HG03558 (cell line): ENCODE results near the gene ASIC2.

ENCODE experiments used
- ATAC-seq: cut with Tn5 transposase; IDR thresholded peaks from one replicate; pipeline ENCODE4 v1.9.1; 2021; ENCODE audit warnings: moderate number of reproducible peaks; ENCODE audit not compliant: unreplicated experiment; ENCODE audit errors: extremely low read depth

The ASIC2 gene

GRCh38 chr17:33258296-33258695 lies 34.8 kb downstream of the ASIC2 start:
- no peak for ATAC-seq

GRCh38 chr17:33245183-33245582 lies 47.9 kb downstream of the ASIC2 start:
- no peak for ATAC-seq

DNA sequence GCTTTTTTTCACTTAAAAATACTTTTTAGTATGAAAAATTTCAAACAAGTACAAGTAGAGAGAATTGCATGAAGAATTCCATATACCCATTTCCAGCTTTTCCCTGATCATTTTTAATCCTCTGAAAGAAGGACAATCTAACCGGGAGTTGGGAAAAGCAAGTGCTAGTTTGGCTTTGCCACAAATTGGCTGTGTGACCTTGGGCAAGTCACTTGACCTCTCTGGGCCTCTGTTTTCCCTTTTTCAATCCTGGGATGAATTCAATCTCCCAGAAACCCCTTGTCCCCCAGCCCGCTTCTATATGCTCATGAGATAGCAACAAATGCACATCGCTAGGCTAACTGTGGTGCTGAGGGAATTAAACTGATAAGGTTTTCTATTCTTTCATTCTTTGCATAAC lies 49.4 kb downstream of the ASIC2 start:
- ATAC-seq: no peak

- ATAC-seq: no peak
Measured at GRCh38 chr17:33242375-33243124, 50.5 kb downstream of the ASIC2 start.

GRCh38 chr17:33241390-33241789 lies 51.7 kb downstream of the ASIC2 start:
- no peak for ATAC-seq

DNA sequence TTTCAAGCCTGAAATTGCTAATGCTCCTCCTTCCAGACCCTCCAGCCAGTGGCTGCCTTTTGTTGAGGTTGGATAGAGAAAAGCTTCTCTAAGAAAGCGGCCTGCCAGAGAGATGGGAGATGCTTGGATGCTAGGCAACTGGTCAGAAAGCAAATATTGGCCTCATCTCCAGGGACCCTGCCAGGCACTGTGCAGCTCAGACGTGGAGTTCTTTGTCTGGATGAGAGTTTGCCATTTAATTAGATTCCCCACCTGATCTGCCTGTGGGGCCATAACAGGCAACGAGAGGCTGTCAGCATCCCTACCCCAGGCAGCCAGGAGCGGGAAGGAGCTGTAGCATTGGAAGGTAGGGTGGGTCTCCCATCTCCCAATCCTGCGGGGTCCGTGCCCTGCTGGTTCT lies 52.7 kb downstream of the ASIC2 start:
- no peak for ATAC-seq

- ATAC-seq: no peak
Measured at GRCh38 chr17:33239702-33240101, 53.4 kb downstream of the ASIC2 start.

DNA sequence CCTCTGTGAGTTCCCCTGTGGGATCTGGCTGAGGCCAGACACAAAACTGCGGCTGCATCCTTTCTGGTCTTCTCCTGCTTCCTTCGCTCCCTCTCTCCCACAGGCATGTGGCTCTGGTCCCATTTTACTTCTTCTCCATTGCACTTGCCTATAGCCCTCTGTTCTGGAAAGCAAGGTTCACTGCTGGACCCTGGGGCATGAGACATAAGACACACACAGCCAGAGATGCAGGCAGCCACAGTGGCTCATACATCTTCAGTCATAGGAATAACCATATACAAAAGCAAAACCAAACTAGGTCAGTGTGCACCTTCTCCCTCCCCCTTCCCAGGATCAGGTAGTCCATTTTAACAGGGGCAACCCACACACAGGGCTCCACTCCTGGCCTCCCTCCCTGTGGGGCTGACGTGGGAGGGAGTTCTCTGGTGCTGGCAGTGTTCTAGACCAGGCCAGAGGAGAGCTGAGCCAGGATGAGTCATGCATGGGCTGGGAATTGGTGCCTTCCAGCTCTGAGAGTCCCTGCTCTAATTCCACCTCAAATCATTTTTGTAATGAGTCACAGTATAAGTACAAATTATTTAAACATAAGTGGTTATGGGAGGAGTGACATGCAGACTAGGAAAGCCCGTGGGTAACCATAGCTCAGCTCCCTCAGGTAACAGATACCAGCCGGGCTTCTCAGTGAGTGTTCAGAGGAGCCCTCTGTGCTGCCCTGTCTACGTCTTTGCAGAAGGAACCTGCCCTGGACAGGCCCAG lies 58.0 kb downstream of the ASIC2 start:
- no peak for ATAC-seq

GRCh38 chr17:33234233-33234632 lies 58.9 kb downstream of the ASIC2 start:
- ATAC-seq: no peak

- ATAC-seq: no peak
Measured at GRCh38 chr17:33233811-33234177, 59.3 kb downstream of the ASIC2 start.

- no peak for ATAC-seq
Measured at GRCh38 chr17:33229499-33229898, 63.6 kb downstream of the ASIC2 start.

- no peak for ATAC-seq
Measured at GRCh38 chr17:33229028-33229427, 64.1 kb downstream of the ASIC2 start.

- ATAC-seq: no peak
Measured at GRCh38 chr17:33228548-33228947, 64.5 kb downstream of the ASIC2 start.

DNA sequence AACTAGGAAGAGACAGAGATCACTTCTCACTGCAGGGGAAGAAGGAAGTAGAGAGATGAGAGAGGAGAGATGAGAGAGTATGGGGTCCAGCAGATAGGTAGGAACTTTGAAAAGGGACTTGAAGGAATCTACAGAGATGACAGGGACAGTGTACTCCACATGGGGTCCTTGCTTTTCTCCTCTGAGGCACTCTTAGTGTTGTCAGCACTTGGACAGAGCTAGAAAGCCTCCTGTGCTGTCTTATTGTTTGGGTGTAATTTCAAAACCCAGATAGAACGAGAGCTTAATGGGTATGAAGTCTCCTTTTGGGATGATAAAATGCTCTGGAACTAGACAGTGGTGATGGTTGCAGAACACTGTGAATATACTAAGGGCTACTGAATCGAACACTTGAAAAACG lies 65.2 kb downstream of the ASIC2 start:
- ATAC-seq: no peak

GRCh38 chr17:33225994-33226393 lies 67.1 kb downstream of the ASIC2 start:
- no peak for ATAC-seq

DNA sequence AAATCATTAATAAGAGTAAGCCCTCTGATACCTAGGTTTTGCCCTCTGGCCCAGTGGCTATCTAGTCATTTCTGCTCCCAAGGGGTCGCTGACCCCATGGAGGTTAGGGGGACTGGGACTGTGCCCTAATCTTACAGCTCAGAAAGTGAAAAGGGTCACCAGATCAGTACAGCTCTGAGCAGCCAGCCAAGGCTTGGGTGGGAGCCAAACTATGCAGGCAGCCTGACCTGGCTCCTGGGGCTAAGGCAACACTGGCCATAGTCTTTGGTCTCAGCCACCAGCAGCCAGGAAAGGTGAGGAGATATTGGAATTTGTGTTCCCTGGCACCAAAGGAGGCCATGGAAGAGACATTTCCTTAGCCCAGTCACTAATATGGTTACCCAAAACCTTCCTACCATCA lies 67.6 kb downstream of the ASIC2 start:
- ATAC-seq: no peak

DNA sequence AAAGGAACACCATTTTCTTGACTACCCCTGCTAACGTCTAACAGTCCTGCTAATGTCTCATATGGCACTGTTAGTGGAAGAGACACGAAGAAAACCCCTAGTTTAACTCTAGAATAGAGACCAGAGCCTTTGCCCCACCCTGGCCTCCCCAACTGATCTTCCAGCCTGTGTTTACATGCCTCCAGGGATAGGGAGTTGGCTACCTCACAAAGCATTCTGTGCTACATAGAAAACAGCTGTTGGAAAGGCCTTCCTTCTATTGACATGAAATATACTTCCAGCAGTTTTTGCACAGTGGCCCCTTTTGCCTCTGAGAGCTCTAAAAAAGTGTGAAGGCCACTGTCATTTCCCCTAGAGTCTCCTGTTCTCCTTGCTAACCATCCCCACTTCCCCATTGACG lies 73.1 kb downstream of the ASIC2 start:
- ATAC-seq: no peak

DNA sequence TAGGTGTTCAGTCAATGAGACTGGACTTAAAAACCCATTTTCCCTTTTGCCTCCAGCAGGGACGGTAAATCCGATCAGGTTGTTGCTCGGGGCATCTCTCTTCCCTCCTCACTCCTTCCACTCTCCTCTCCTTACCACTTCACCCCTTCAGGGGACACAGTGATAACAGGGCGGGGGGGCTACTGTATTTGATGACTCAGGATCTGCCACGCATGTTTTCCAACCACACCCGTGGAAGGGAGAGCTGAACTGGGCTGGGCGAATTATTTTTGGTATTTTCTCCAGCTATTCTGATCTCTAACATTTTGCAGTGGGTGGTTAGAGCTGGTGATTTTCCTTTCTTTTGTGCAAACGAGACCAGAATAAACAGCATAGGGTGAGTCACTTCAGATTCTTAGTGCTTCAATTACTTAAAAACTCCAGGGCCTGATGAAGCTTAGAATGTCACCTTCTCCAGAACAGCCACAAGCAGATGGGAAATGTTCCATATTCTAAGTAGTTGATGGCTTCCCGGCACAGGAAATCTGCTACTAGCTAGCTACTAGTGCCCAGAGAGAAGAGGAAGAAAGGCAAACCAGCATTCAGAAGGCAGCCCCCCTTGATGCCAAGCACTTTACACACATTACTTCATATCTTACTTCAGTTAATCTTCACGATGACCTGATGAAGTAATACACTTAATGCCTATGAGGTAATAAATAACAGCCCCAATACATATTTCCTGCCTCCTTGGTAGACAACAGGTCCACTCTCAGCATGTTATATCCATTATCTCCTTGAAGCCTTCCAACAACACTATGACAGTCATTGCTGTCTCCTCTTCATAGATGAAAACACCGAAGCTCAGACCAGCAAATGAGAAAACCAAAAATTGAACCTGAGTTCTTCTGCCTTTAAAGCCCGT lies 74.1 kb downstream of the ASIC2 start:
- no peak for ATAC-seq

DNA sequence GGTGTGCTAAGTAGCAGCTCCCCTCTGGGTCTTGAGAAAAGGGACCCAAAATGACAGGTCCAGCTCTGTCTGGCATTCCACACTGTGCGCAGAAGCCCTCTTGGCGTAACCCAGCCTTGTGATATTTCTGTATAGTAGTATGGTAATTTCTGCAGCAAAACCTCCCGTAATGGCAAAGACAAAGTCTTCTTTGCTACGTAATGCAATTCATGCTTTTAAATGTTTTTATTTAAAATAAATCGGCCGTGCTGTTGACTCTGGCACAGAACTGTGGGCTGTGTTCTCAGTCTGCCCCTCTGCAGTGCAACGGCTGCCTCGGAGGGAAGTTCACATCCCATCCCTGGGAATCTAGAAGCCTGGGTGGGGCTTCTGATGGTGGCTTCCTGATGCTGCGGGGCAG lies 75.2 kb downstream of the ASIC2 start:
- no peak for ATAC-seq

GRCh38 chr17:33214996-33215395 lies 78.1 kb downstream of the ASIC2 start:
- ATAC-seq: no peak

- ATAC-seq: no peak
Measured at GRCh38 chr17:33210285-33210684, 82.8 kb downstream of the ASIC2 start.
